Pancreas (tissue), 10 donors: Measurements from ENCODE around the gene LZTR1. TPM values are rescaled to one million over a fixed set of nuclear protein-coding genes. Genes with fewer than 3 reads are reported as not detected.

Experiments used
- ATAC-seq, 4 donors: fragments of 200-7000 bp; cut with Tn5 transposase; one replicate each; pipeline versions ENCODE4 v1.8.0 to v1.9.1; 2020; ENCODE audit warnings: mild to moderate bottlenecking in 4 of 4, moderate library complexity in 4 of 4
- DNase-seq, 6 donors: peaks; one replicate each; pipeline ENCODE4 v3.0.0-alpha.2; 2020
- FAIRE-seq: peaks from 2 replicates; lab custom pipeline; 2012; peaks lifted over from hg19 to GRCh38; lab: Jason Lieb, UNC
- H3K27ac ChIP-seq, 4 donors: fragments of 200-600 bp; sonication (generic); 1 replicate in 3 of 4; 2 replicates in 1 of 4; pipeline versions ENCODE4 v1.5.0 to v1.8.0; 2020
- H3K27me3 ChIP-seq, 4 donors: fragments of 200-600 bp; one replicate each; pipeline ENCODE4 v1.8.0; 2021
- H3K36me3 ChIP-seq, 3 donors: fragments of 200-600 bp; sonication (generic) in 1 of 3; one replicate each; pipeline versions ENCODE4 v1.5.0 to v1.8.0; 2020 to 2021
- H3K4me1 ChIP-seq, 3 donors: fragments of 200-600 bp; one replicate each; pipeline ENCODE4 v1.8.0; 2021
- H3K4me3 ChIP-seq, 4 donors: fragments of 200-600 bp; sonication (generic) in 2 of 4; one replicate each; pipeline versions ENCODE4 v1.5.0 to v1.8.0; 2020 to 2021
- H3K9me3 ChIP-seq, 4 donors: fragments of 200-600 bp; one replicate each; pipeline ENCODE4 v1.8.0; 2021
- WGBS, 2 donors: extraction: QIAGEN DNeasy Blood & Tissue Kit; methylation state at CpG; one replicate each; pipeline ENCODE4 v1.1.7; 2013; 5-methylcytosine and 5-hydroxymethylcytosine counted together
- intact Hi-C, 3 donors: fragments of 100-400 bp; cut with DNase I; formaldehyde crosslinking; loops; one replicate each; pipeline versions ENCODE4 v1.11.1 to v1.14.2; 2022
- polyA plus RNA-seq, 2 donors: library from polyadenylated mRNA; stranded (reverse); fragments of 200-250 nt; gene quantifications; one replicate each; pipeline ENCODE4 v1.2.3, GENCODE V29; 2013
- total RNA-seq, 6 donors: library from RNA; stranded (reverse); fragmentation: NEBNext Ultra II Directional in 4 of 6; extraction: Animal tissue kit (Norgen Biotek cat#: 25700) in 4 of 6; gene quantifications; one replicate each; pipeline versions ENCODE4 v1.2.1 to v1.2.4, GENCODE V29; 2021 to 2023
- TF ChIP-seq, protein P1 (sequence below), 4 donors: fragments of 200-600 bp; sonication (generic) in 3 of 4; IDR thresholded peaks; one replicate each; pipeline versions ENCODE4 v1.5.0 to v1.8.0; 2021; ENCODE audit warnings: antibody characterized with exemption in 4 of 4
- donor health status: healthy with polysubstance abuse.
- donor health status: DM: no; HTN: no; CAD: no; lungs with moderate emphysema.
- donor health status: DM: no; HTN: no; CAD: no.
- donor health status: control.
- donor health status: control.
- donor health status: Bipolar disorder and iron deficiency.
- donor health status: DM: yes; HTN: yes; CAD: no.
- donor health status: DM: no; HTN: no; CAD: no.
- donor health status: DM: no; HTN: no; CAD: no.
- donor health status: DM: yes; HTN: yes; CAD: no.

The LZTR1 gene
- total and polyA plus RNA-seq, 8 donors = 15.0 to 56.2 (median 22.5) TPM

DNA sequence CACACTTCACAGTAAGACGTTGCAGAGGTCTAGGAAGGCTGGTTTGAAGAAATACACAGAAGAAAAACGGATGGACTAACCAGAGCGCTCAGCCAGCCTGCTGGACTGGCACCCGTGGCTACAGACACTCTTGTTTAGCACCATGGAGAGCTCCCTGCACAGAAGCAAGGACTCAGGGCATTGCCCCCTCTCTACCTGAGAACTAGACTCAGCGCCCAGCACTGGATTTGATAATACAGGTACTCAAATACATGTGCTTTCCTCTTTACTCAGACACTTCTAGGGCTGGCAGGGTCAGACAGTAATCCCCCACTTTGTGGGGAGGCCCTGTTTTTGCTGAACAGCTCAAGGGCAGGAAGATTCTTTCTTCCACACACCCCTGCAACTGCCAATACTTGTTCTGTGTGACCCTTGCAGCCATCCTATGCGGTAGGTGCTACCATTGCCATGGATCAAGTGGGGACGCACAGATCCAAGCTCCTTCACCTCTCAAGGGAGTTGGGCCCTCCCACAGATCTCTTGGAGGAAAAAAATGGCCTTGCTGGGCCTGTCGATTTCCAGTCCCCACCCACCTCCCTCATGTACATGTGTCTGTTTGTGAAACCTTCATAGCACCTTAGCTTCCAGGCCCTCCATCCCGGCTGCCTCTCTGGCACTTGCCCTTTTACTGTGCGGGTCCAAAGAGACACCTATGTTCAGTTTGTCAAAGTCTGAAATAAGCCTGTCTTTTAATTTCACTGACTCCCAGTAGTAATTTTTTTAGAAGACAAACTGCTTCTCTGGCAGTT is 27.7 kb downstream of the LZTR1 start:
- ATAC-seq (peak; percentile 31 to 83 (median 50)), FAIRE-seq (no peak), DNase-seq (peak in 5 of 6 donors; percentile 23 to 55 (median 50))
- H3K4me1 ChIP-seq = peaks cover 0 to 6% (median 0%) of the 10 kb centered on the region in 3 donors
- H3K4me3 ChIP-seq = no peak overlapping the region
- no peaks in the 10 kb centered on the region for H3K27me3 ChIP-seq
- no peaks in the 10 kb centered on the region for H3K9me3 ChIP-seq
- TF ChIP-seq, protein P1, sequence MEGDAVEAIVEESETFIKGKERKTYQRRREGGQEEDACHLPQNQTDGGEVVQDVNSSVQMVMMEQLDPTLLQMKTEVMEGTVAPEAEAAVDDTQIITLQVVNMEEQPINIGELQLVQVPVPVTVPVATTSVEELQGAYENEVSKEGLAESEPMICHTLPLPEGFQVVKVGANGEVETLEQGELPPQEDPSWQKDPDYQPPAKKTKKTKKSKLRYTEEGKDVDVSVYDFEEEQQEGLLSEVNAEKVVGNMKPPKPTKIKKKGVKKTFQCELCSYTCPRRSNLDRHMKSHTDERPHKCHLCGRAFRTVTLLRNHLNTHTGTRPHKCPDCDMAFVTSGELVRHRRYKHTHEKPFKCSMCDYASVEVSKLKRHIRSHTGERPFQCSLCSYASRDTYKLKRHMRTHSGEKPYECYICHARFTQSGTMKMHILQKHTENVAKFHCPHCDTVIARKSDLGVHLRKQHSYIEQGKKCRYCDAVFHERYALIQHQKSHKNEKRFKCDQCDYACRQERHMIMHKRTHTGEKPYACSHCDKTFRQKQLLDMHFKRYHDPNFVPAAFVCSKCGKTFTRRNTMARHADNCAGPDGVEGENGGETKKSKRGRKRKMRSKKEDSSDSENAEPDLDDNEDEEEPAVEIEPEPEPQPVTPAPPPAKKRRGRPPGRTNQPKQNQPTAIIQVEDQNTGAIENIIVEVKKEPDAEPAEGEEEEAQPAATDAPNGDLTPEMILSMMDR (IDR thresholded peaks at IDR 0.05) = no peak
- no peak overlapping the region for H3K27ac ChIP-seq
- H3K36me3 ChIP-seq = no peaks in the 10 kb centered on the region
- intact Hi-C loops = no loop called here
- whole genome bisulfite sequencing, 2 donors = 43 to 50% methylated on average over 10 of the region's 10 CpGs

DNA sequence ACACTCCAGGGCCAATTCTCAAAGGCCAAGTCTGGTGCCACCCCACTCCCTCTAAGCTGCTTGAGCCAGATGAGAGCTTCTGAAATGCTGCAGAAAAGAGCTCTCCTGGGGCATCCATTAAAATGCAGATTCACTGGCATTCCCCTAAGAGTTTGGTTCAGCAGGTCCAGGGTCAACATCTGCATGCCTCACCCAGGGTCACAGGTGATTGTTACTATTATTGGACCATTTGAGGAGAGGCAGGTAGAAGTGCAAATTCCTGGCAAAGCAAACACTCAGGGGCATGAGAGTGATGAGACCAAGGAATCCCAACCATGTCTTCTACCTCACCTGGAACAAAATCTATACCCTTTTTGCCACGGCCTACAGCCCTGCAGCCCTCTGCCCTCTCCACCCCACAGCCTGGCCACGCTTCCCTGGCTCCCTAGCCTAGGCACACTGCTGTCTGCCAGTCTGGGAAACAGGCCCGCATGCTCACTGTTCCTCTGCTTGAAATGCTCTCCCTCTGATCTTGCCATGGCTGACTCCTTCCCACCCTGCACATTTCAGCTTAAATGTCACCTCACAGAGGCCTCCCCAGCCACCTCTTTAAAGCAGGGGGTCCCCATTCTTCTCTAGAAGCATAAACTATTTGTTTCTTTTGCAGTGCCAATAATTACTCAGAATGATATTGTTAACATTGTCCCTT is 28.5 kb downstream of the LZTR1 start:
- DNase-seq (no peak), ATAC-seq (no peak), FAIRE-seq (no peak)
- peaks cover 0 to 8% (median 0%) of the 10 kb centered on the region in 3 donors for H3K4me1 ChIP-seq
- intact Hi-C loops = no loop called here
- H3K9me3 ChIP-seq = no peaks in the 10 kb centered on the region
- TF ChIP-seq, protein P1 (IDR thresholded peaks at IDR 0.05) = no peak
- no peaks in the 10 kb centered on the region for H3K27me3 ChIP-seq
- H3K4me3 ChIP-seq = no peak overlapping the region
- no peaks in the 10 kb centered on the region for H3K36me3 ChIP-seq
- 83 to 87% methylated on average over 3 of the region's 3 CpGs for WGBS, 2 donors
- H3K27ac ChIP-seq = no peak overlapping the region

DNA sequence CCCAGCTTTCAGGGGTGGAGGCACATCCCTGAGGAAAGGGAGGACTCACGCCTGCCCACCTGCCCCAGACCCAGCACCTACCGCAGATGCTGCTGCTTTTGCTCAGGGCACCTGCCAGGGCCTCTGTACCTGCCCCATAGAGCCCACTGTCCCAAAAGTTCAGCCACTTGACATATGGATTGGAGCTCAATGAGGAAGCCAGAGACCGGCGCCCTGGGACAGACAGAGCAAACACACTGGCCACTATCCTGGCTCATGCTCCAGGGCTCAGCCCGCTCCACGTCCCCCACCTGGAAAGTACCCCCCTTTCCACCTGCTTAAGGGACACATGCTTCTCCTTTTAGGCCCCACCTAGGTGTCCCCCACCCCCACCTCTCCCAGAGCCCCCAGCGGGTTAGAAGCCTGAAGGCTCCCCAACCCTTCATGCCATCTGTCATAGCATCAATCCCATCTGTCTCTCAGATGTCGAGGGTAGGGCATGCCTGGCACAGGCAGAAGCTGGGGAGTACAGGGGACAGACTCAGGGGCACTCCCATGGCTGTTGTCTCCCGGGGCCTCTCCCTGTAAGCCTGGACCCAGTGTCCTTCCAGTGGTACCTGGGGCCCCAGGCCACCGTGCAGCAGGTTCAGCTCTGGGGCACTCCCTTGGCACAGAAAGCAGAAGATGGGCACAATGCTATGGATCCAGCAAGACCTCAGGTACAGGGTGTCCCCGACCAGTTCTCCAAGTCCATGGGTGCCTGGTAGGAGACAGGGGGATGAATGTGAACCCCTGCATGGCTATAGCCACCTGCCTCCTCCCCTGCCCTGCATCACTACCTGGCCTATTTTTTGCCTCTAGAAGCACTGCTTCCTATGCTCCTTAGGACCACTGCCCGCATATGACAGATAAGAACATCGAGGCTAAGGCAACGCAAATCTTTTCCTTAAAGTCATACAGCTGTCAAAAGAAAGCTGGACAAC is 30.6 kb downstream of the LZTR1 start:
- Histone ChIP-seq H3K4me1 (peaks cover 0 to 8% (median 0%) of the 10 kb centered on the region in 3 donors), H3K36me3 (no peaks in the 10 kb centered on the region), H3K4me3 (no peak overlapping the region), H3K27ac (no peak overlapping the region), H3K27me3 (no peaks in the 10 kb centered on the region), H3K9me3 (no peaks in the 10 kb centered on the region)
- TF ChIP-seq, protein P1 (IDR thresholded peaks at IDR 0.05) = no peak
- no peak for FAIRE-seq
- intact Hi-C loops = no loop called here
- 73 to 79% methylated on average over 14 of the region's 14 CpGs for WGBS, 2 donors
- DNase-seq = peak in 1 of 6 donors; percentile 39
- no peak for ATAC-seq

DNA sequence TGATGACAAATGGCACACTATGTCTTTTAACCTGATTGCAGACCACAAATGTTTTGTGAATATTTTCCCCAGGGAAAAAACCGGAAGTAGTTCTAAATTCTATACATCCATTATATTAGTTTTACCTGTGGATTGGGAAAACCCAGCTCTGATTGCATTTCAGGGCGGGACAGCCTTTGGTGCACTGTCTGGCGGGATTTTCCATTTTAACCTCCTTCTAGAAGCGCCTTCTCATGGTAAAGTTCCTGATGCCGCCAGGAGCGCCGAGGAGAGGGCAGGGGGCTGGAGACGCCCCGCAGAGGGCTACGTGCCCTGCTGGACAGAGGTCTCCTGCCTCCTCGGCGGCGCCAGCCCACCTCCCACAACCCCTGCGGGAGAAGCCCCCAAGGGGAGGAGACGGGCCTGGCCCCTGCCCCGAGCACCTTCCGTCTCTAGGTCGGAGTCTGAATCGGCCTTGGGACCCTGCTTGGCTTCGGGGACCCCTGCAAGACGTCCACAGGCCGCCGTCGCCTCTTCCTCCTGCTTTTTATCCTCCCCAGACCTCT is 31.6 kb downstream of the LZTR1 start:
- whole genome bisulfite sequencing, 2 donors = 19 to 22% methylated on average over 23 to 24 of the region's 24 CpGs
- H3K27ac ChIP-seq = no peak overlapping the region
- intact Hi-C loops = no loop called here
- FAIRE-seq (no peak), ATAC-seq (peak in 1 of 4 donors; percentile 2), DNase-seq (peak in 1 of 6 donors; percentile 80)
- H3K27me3 ChIP-seq = no peaks in the 10 kb centered on the region
- H3K4me3 ChIP-seq = peak overlapping the region in 2 of 4 donors; percentile 2 to 28
- peaks cover 0 to 8% (median 0%) of the 10 kb centered on the region in 3 donors for H3K4me1 ChIP-seq
- H3K36me3 ChIP-seq = no peaks in the 10 kb centered on the region
- TF ChIP-seq, protein P1 (IDR thresholded peaks at IDR 0.05) = no peak
- no peaks in the 10 kb centered on the region for H3K9me3 ChIP-seq
